GM10266 (cell line): ENCODE data around the gene DENND10.
"Not testable (repeated sequence)": the region's sequence is repeated elsewhere in the genome, so short reads cannot be mapped to it uniquely, and the experiment has no call there.

Experiments used
- DNase-seq: peaks from one replicate; pipeline ENCODE4 v3.0.0; 2012; ENCODE audit errors: extremely low spot score
- TF ChIP-seq, protein P1 (sequence below): IDR thresholded peaks from 2 replicates; pipeline ENCODE4 v1.5.1; 2012; ENCODE audit warnings: mild to moderate bottlenecking, low read depth; ENCODE audit not compliant: control insufficient read depth, insufficient read depth; ENCODE audit errors: missing control alignments

The DENND10 gene

DNA sequence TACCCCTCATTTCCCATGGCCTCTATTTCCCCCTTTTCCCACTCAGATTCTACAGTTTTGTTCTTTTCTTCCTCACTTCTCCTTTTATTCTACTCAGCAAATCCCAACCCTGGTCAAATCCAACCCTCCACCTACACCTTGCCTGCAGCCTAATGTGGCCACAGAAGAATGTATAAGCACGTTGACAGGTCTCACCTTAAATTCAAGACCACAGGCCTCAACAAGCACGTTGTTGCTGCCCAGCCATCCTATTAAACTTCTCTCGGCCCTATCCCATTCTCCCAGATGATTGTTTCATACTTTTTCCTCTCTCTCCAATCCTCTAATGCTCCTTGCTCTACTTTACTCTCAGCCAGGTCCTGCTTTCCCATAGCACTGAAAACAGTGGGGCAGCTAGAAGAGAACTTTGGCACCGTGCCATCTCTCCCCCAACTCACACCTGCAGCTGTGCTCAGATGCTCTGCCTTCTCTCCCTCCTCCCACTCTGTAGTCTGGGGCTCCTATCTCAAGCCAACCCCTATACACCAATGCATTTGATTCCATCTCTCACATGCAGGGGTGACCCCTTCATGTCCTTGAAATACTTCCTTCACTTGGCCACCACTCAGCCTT lies 16.5 kb upstream of the DENND10 start:
- TF ChIP-seq, protein P1, sequence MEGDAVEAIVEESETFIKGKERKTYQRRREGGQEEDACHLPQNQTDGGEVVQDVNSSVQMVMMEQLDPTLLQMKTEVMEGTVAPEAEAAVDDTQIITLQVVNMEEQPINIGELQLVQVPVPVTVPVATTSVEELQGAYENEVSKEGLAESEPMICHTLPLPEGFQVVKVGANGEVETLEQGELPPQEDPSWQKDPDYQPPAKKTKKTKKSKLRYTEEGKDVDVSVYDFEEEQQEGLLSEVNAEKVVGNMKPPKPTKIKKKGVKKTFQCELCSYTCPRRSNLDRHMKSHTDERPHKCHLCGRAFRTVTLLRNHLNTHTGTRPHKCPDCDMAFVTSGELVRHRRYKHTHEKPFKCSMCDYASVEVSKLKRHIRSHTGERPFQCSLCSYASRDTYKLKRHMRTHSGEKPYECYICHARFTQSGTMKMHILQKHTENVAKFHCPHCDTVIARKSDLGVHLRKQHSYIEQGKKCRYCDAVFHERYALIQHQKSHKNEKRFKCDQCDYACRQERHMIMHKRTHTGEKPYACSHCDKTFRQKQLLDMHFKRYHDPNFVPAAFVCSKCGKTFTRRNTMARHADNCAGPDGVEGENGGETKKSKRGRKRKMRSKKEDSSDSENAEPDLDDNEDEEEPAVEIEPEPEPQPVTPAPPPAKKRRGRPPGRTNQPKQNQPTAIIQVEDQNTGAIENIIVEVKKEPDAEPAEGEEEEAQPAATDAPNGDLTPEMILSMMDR = no peak
- DNase-seq = no peak

DNA sequence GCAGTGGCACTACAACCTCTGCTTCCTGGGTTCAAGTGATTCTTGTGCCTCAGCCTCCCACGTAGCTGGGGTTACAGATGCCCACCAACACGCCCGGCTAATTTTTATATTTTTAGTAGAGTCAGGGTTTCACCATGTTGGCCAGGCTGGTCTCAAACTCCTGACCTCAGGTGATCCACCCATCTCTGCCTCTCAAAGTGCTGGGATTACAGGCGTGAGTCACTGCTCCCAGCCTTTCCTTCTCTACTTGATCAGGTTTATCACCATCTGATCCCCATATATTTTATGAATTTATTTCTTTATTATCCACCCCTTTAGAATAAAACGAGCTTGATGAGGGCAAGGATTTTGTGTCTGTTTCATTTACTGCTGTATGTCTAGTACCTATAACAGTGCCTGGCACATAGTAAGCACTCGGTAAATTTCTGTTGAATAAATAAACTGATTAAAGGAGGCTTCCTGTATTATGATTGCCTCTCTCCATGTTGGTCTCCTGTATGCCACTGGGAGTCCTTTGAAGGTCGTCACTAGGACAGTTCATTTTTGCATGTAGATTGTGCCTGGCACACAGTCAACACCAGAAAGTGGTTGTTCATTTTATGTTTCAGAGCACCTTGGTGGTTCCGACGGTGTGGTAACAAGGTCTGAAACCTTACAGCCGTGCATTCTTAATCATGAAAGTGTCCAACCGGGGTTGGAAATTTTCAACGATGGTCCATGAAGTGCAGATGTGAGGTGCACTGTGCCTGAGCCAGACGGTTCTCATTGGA lies 13.7 kb upstream of the DENND10 start:
- TF ChIP-seq, protein P1 = no peak
- DNase-seq = no peak

DNA sequence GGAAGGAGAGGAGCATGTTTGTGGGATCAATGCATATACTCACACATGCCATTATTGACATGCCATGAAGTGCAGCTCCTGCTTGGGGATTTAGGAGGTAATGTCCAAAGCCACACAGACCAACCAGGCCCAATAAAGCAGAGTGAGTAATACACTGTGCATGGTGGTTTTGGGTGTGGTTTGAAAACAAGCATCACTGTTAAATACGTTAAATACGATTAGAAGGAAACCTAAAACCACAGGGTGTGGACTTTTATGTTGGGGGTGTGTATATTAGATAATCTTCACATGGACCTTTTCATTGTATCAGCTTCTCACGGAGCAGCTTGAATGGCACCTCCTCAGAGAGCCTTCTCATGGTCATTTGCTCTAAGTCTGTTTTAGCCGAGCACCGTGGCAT lies 12.9 kb upstream of the DENND10 start:
- DNase-seq = no peak
- TF ChIP-seq, protein P1 = no peak

DNA sequence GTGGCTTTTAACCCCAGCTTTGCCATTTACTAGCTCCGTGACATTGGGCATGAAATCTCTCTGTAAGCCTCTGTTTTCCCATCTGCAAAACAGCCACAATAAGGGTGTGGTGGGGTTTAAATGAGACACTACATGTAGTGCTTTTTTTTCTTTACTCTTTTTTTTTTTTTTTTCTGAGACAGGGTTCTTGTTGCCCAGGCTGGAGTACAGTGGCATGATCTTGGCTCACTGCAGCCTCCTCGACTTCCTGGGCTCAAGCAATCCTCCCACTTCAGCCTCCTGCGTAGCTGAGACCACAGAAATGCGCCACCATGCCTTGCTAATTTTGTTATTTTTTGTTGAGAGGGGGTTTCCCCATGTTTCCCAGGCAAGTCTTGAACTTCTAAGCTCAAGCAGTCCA lies 8.3 kb upstream of the DENND10 start:
- no peak for DNase-seq
- TF ChIP-seq, protein P1 = no peak

DNA sequence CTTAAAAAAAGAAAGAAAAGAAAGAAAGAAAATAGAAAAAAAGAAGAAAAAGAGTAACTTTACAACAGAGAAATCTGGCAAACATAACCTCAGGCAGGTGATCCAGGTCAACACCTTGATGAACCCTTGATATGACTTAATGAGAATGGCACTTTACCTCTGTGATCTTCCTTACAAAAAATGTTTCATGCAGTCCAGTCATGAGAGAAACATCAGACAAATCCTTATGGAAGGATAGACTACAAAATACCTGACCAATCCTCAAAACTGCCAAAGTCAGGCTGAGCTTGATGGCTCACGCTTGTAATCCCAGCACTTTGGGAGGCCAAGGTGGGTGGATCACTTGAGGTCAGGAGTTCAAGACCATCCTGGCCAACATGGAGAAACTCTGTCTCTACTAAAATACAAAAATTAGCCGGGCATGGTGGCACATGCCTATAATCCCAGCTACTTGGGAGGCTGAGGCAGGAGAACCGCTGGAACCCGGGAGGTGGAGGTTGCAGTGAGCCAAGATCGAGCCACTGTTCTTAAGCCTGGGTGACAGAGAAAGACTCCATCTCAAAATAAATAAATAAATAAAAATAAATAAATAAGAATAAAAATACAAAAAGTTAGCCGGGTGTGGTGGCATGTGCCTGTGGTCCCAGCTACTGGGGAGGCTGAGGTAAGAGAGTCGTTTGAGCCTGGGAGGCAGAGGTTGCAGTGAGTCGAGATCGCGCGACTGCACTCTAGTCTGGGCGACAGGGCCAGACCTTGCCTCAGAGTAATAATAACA lies 7.1 kb upstream of the DENND10 start:
- not testable (repeated sequence) for DNase-seq

DNA sequence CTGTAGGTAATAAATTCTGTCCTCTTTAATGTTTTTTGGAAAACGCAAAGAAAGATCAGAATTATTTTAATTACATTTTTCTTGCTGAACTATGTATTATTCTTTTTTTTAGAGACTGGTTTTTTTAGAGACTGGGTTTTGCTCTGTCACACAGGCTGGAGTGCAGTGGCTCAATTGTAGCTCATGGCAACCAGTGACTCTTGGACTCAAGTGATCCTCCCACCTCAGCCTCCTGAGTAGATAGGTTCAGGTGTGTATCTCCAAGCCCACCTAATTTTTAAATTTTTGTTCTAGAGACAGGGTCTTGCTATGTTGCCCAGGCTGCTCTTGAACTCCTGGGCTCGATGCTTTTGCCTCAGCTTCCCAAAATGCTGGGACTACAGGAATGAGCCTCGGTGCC lies 5.3 kb upstream of the DENND10 start:
- DNase-seq = no peak
- TF ChIP-seq, protein P1 = no peak

DNA sequence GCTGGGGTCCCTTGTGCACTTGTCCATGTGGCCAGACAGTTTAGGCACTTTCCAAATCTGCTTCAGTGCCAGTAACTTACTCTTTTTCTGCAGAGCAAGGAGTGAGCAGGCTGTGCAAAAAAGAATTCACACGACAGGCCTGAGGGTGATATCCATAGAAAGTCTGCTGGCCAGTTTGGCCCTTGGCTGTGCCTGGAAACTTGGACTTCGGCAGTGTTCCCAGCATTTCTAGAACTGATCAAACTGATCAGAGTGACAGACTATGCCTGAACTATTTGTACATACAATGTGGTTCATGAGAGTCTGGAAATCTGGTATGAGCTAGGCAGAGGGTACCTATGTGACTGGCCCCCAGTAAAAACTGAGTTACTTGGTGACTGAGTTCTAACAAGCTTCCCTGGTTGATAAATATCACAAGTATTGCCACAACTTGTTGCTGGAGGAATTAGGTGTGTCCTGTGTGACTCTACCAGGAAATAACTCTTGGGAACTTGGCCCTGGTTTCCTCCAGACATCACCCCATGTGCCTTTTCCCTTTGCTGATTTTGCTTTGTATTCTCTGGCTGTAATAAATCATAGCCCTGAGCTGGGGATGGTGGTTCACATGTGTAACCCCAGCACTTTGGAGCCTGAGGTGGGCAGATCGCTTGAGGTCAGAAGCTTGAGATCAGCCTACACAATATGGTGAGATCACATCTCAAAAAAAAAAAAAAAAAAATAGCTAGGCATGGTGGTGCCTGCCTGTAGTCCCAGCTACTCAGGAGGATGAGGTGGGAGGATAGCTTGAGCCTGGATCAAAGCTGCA lies 3.3 kb upstream of the DENND10 start:
- TF ChIP-seq, protein P1 = no peak
- DNase-seq = no peak
